ENCODE results near the gene MASP1. TPM values are rescaled to one million over a fixed set of nuclear protein-coding genes. Genes with fewer than 3 reads are reported as not detected.

MASP1 gene
- total and polyA plus RNA-seq, 2 donors (not counting 1 experiment from before 2014, with no cell fraction given), result 145 to 328 TPM

GRCh38 chr3:187293516-187294430 lies 2.2 kb upstream of the MASP1 start:
- H3K9ac ChIP-seq (ENCODE audit: insufficient read depth, low read length), result peak overlapping the region; percentile 20
- H3K36me3 ChIP-seq (ENCODE audit: control insufficient read depth, insufficient read depth, low read length), result no peaks in the 10 kb centered on the region
- DNase-seq (ENCODE audit: low read depth in 2 of 2), result no peak
- H3K79me2 ChIP-seq (ENCODE audit: control insufficient read depth, insufficient read depth, low read length), result peaks cover 16% of the 10 kb centered on the region
- H3K27me3 ChIP-seq (ENCODE audit: control insufficient read depth, insufficient read depth, low read length), result no peaks in the 10 kb centered on the region
- H3K4me2 ChIP-seq (ENCODE audit: extremely low read depth, insufficient read depth, low read length), result peak overlapping the region; percentile 93
- H4K20me1 ChIP-seq (ENCODE audit: control insufficient read depth, extremely low read depth, insufficient read depth, low read length), result no peaks in the 10 kb centered on the region
- TF ChIP-seq, protein P1, sequence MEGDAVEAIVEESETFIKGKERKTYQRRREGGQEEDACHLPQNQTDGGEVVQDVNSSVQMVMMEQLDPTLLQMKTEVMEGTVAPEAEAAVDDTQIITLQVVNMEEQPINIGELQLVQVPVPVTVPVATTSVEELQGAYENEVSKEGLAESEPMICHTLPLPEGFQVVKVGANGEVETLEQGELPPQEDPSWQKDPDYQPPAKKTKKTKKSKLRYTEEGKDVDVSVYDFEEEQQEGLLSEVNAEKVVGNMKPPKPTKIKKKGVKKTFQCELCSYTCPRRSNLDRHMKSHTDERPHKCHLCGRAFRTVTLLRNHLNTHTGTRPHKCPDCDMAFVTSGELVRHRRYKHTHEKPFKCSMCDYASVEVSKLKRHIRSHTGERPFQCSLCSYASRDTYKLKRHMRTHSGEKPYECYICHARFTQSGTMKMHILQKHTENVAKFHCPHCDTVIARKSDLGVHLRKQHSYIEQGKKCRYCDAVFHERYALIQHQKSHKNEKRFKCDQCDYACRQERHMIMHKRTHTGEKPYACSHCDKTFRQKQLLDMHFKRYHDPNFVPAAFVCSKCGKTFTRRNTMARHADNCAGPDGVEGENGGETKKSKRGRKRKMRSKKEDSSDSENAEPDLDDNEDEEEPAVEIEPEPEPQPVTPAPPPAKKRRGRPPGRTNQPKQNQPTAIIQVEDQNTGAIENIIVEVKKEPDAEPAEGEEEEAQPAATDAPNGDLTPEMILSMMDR (conservative IDR thresholded peaks at IDR 0.05 in 1 of 2, IDR thresholded peaks at IDR 0.05 in 1 of 2; ENCODE audit: low read depth in 1 of 2, low read length in 2 of 2), result no peak
- TF ChIP-seq EZH2 (IDR thresholded peaks at IDR 0.05; ENCODE audit: low read length, missing control alignments), result no peak
- no peaks in the 10 kb centered on the region for H3K9me3 ChIP-seq (ENCODE audit: control insufficient read depth, insufficient read depth, low read depth, low read length)
- H3K4me3 ChIP-seq (replicated peaks in 1 of 4; ENCODE audit: control extremely low read depth in 1 of 4, insufficient read depth in 1 of 4, low read depth in 3 of 4, low read length in 4 of 4), result peak overlapping the region in 2 of 4 experiments; percentile 5 to 74
- peak overlapping the region; percentile 79 for H3K27ac ChIP-seq (ENCODE audit: insufficient read depth, low read length)
- peak overlapping the region; percentile 27 for H2AFZ ChIP-seq (ENCODE audit: low read length)
- peaks cover 11% of the 10 kb centered on the region for H3K4me1 ChIP-seq (ENCODE audit: control insufficient read depth, extremely low read depth, insufficient read depth, low read length)

DNA sequence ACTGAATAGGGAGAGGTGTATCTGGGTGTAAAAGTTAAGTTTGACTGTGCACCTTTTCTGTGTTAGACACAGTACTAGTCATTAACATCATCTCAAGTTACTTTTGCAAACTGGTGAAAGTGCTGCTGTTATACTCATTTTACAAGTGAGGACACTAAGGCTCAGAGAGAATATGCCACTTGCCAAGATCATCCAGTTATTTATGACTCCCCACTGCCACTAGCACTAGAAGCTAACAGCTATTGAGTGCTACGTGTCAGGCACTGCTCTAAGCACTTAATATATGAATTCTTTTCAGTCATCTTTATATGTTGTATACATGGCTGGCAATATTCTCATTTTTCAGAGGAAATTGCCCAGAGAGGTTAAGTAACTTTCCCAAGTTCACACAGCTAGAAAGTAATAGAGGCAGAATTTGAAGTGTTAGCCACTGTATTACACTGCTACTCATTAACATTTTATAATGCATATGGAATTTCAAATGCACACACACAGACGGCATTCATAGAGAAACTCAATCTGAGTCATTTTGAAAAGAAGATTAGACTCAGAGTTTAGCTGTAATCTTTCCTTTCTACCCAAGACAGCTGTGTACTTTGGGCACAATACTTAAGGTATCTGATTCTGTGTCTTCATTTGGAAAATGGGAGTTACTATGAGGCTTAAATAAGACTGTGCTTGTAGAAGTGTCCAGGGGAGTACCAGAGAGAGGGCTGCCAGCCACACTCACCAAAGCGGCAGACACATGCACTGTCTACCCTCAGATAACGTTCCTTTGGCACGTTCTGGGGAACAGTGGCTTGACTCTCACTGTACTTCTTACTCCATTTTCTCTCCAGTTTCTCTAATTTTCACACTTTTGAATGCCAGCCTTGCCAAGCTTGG lies 1.3 kb upstream of the MASP1 start:
- Histone ChIP-seq H3K9me3 (ENCODE audit: control insufficient read depth, insufficient read depth, low read depth, low read length) (no peaks in the 10 kb centered on the region), H3K4me3 (replicated peaks in 1 of 4; ENCODE audit: control extremely low read depth in 1 of 4, insufficient read depth in 1 of 4, low read depth in 3 of 4, low read length in 4 of 4) (peak overlapping the region in 1 of 4 experiments; percentile 74), H3K9ac (ENCODE audit: insufficient read depth, low read length) (peak overlapping the region; percentile 20), H3K4me2 (ENCODE audit: extremely low read depth, insufficient read depth, low read length) (peak overlapping the region; percentile 93), H3K79me2 (ENCODE audit: control insufficient read depth, insufficient read depth, low read length) (peaks cover 20% of the 10 kb centered on the region), H3K4me1 (ENCODE audit: control insufficient read depth, extremely low read depth, insufficient read depth, low read length) (peaks cover 16% of the 10 kb centered on the region), H3K36me3 (ENCODE audit: control insufficient read depth, insufficient read depth, low read length) (no peaks in the 10 kb centered on the region), H4K20me1 (ENCODE audit: control insufficient read depth, extremely low read depth, insufficient read depth, low read length) (no peaks in the 10 kb centered on the region), H2AFZ (ENCODE audit: low read length) (peak overlapping the region; percentile 27), H3K27me3 (ENCODE audit: control insufficient read depth, insufficient read depth, low read length) (no peaks in the 10 kb centered on the region), H3K27ac (ENCODE audit: insufficient read depth, low read length) (peak overlapping the region; percentile 79)
- no peak for TF ChIP-seq EZH2 (IDR thresholded peaks at IDR 0.05; ENCODE audit: low read length, missing control alignments)
- TF ChIP-seq, protein P1 (conservative IDR thresholded peaks at IDR 0.05 in 1 of 2, IDR thresholded peaks at IDR 0.05 in 1 of 2; ENCODE audit: low read depth in 1 of 2, low read length in 2 of 2), result no peak
- peak in 1 of 2 donors; percentile 27 for DNase-seq (ENCODE audit: low read depth in 2 of 2)

DNA sequence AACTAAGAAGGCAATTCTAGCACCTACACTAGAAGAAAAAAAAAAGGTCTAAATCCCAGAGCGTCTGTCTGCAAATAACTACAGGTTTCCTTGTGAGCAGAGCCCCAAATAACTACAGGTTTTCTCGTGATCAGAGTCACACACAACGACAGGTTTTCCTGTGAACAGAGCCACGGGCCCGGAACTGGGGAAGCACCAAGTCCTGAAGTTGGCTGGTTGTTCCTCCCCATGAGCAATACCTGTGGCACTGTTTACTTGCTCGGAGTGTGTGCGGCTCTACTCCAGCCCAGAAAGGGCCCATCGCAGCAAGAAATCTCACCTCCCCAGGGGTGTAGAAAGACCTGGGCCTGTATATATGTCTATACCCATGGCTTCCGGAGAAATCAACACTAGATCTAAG lies 644 bp upstream of the MASP1 start:
- Histone ChIP-seq H2AFZ (ENCODE audit: low read length) (no peak overlapping the region), H4K20me1 (ENCODE audit: control insufficient read depth, extremely low read depth, insufficient read depth, low read length) (no peaks in the 10 kb centered on the region), H3K4me1 (ENCODE audit: control insufficient read depth, extremely low read depth, insufficient read depth, low read length) (peaks cover 17% of the 10 kb centered on the region), H3K27me3 (ENCODE audit: control insufficient read depth, insufficient read depth, low read length) (no peaks in the 10 kb centered on the region), H3K4me3 (replicated peaks in 1 of 4; ENCODE audit: control extremely low read depth in 1 of 4, insufficient read depth in 1 of 4, low read depth in 3 of 4, low read length in 4 of 4) (peak overlapping the region in 3 of 4 experiments; percentile 55 to 74 (median 57)), H3K9ac (ENCODE audit: insufficient read depth, low read length) (no peak overlapping the region), H3K4me2 (ENCODE audit: extremely low read depth, insufficient read depth, low read length) (peak overlapping the region; percentile 93), H3K27ac (ENCODE audit: insufficient read depth, low read length) (peak overlapping the region; percentile 80), H3K36me3 (ENCODE audit: control insufficient read depth, insufficient read depth, low read length) (no peaks in the 10 kb centered on the region), H3K79me2 (ENCODE audit: control insufficient read depth, insufficient read depth, low read length) (peaks cover 20% of the 10 kb centered on the region), H3K9me3 (ENCODE audit: control insufficient read depth, insufficient read depth, low read depth, low read length) (no peaks in the 10 kb centered on the region)
- DNase-seq (ENCODE audit: low read depth in 2 of 2), result no peak
- TF ChIP-seq, protein P1 (conservative IDR thresholded peaks at IDR 0.05 in 1 of 2, IDR thresholded peaks at IDR 0.05 in 1 of 2; ENCODE audit: low read depth in 1 of 2, low read length in 2 of 2), result no peak
- TF ChIP-seq EZH2 (IDR thresholded peaks at IDR 0.05; ENCODE audit: low read length, missing control alignments), result no peak

Data from fibroblast of lung (primary cell).